B cell (primary cell): ENCODE results near the gene FOXD1.

Experiments used
- CTCF ChIP-seq: fragments of 200-600 bp; IDR thresholded peaks from one replicate; pipeline ENCODE4 v1.8.0; 2022; ENCODE audit warnings: antibody characterized with exemption, mild to moderate bottlenecking
- EZH2 ChIP-seq: IDR thresholded peaks from 2 replicates; pipeline ENCODE4 v1.6.1; 2012; ENCODE audit warnings: borderline replicate concordance, low read depth, mild to moderate bottlenecking, moderate library complexity, low read length; ENCODE audit not compliant: insufficient read depth, poor library complexity, severe bottlenecking

GRCh38 chr5:73422164-73422563, 26.4 kb downstream of the FOXD1 start:
- no peak for TF ChIP-seq CTCF
- TF ChIP-seq EZH2, result no peak
